T-helper 2 cell treated with Interferon-gamma antibody and Interleukin-4, amounts not matched to agents 100 ng/mL and 5 ng/mL, for 36 hours (primary cell): ENCODE results near the gene FARP1. TPM values are rescaled to one million over a fixed set of nuclear protein-coding genes. Genes with fewer than 3 reads are reported as not detected.

ENCODE experiments used
- intact Hi-C: fragments of 100-400 bp; cut with micrococcal nuclease; formaldehyde crosslinking; loops from one replicate; pipeline ENCODE4 v1.15.1; 2023
- total RNA-seq: library from RNA; stranded (reverse); gene quantifications from 2 replicates; pipeline ENCODE4 v1.2.3, GENCODE V29; 2022

The FARP1 gene
- total RNA-seq, 1 donor from 2014 or later: 0.57 TPM

- intact Hi-C loops: no loop called here
These were observed 8.9 kb upstream of the FARP1 start for GRCh38 chr13:98133946-98134345.

GRCh38 chr13:98134901-98135300 is 8.0 kb upstream of the FARP1 start:
- intact Hi-C loops: no loop called here

GRCh38 chr13:98141091-98141490 is 1.8 kb upstream of the FARP1 start:
- intact Hi-C loops: loop anchor here (5.0 kb wide), 1 partner anchor 164 kb away; no protein-coding TSS in a partner anchor

- intact Hi-C loops: loop anchor here (5.0 kb wide), 1 partner anchor 164 kb away; no protein-coding TSS in a partner anchor
These were observed 1.1 kb upstream of the FARP1 start for GRCh38 chr13:98141509-98142379.

- intact Hi-C loops: loop anchor here (5.0 kb wide), 1 partner anchor 166 kb away; no protein-coding TSS in a partner anchor
These were observed 261 bp downstream of the FARP1 start for GRCh38 chr13:98143157-98143553.

GRCh38 chr13:98143601-98144026 is 720 bp downstream of the FARP1 start:
- intact Hi-C loops: loop anchor here (5.0 kb wide), 1 partner anchor 166 kb away; no protein-coding TSS in a partner anchor

GRCh38 chr13:98144027-98144741 is 1.3 kb downstream of the FARP1 start:
- intact Hi-C loops: loop anchor here (5.0 kb wide), 1 partner anchor 167 kb away; no protein-coding TSS in a partner anchor

GRCh38 chr13:98144801-98145350 is 2.0 kb downstream of the FARP1 start:
- intact Hi-C loops: loop anchor here (5.0 kb wide), 1 partner anchor 168 kb away; no protein-coding TSS in a partner anchor

GRCh38 chr13:98147521-98147920 is 4.6 kb downstream of the FARP1 start:
- intact Hi-C loops: no loop called here

- intact Hi-C loops: no loop called here
These were observed 8.1 kb downstream of the FARP1 start for GRCh38 chr13:98150832-98151479.

GRCh38 chr13:98155475-98156109 is 12.7 kb downstream of the FARP1 start:
- intact Hi-C loops: no loop called here

- intact Hi-C loops: no loop called here
These were observed 13.4 kb downstream of the FARP1 start for GRCh38 chr13:98156259-98156658.

GRCh38 chr13:98157188-98157587 is 14.3 kb downstream of the FARP1 start:
- intact Hi-C loops: no loop called here

GRCh38 chr13:98157609-98158008 is 14.7 kb downstream of the FARP1 start:
- intact Hi-C loops: no loop called here

- intact Hi-C loops: no loop called here
These were observed 15.4 kb downstream of the FARP1 start for GRCh38 chr13:98158172-98158899.

- intact Hi-C loops: no loop called here
These were observed 20.0 kb downstream of the FARP1 start for GRCh38 chr13:98162935-98163334.

- intact Hi-C loops: no loop called here
These were observed 26.4 kb downstream of the FARP1 start for GRCh38 chr13:98169331-98169730.

- intact Hi-C loops: no loop called here
These were observed 29.2 kb downstream of the FARP1 start for GRCh38 chr13:98171900-98172589.
